Fibroblast of pulmonary artery (primary cell): ENCODE measurements around the gene COL9A1.
A peak's percentile ranks its signal among the peaks of the same experiment; 100 is the strongest.

Experiments
- DNase-seq: peaks from one replicate; pipeline ENCODE4 v3.0.0-alpha.2; 2010; ENCODE audit warnings: low read depth
- H3K4me3 ChIP-seq: replicated peaks from 2 replicates; pipeline ENCODE4 v1.5.1; 2011; ENCODE audit warnings: low read depth, mild to moderate bottlenecking, control low read depth, low read length, moderate library complexity
- TF ChIP-seq, protein P1 (sequence below): IDR thresholded peaks from 2 replicates; pipeline ENCODE4 v1.5.1; 2011; ENCODE audit warnings: mild to moderate bottlenecking, control low read depth, low read length, inconsistent platforms; ENCODE audit errors: missing control alignments

Gene COL9A1

GRCh38 chr6:70221025-70221714 is 81.7 kb downstream of the COL9A1 start:
- H3K4me3 ChIP-seq = no peak overlapping the region
- TF ChIP-seq, protein P1, sequence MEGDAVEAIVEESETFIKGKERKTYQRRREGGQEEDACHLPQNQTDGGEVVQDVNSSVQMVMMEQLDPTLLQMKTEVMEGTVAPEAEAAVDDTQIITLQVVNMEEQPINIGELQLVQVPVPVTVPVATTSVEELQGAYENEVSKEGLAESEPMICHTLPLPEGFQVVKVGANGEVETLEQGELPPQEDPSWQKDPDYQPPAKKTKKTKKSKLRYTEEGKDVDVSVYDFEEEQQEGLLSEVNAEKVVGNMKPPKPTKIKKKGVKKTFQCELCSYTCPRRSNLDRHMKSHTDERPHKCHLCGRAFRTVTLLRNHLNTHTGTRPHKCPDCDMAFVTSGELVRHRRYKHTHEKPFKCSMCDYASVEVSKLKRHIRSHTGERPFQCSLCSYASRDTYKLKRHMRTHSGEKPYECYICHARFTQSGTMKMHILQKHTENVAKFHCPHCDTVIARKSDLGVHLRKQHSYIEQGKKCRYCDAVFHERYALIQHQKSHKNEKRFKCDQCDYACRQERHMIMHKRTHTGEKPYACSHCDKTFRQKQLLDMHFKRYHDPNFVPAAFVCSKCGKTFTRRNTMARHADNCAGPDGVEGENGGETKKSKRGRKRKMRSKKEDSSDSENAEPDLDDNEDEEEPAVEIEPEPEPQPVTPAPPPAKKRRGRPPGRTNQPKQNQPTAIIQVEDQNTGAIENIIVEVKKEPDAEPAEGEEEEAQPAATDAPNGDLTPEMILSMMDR = peak; percentile 63
- peak; percentile 42 for DNase-seq

- no peak for DNase-seq
- TF ChIP-seq, protein P1 = no peak
- H3K4me3 ChIP-seq = no peak overlapping the region
Measured at GRCh38 chr6:70219943-70220613, 82.8 kb downstream of the COL9A1 start.

DNA sequence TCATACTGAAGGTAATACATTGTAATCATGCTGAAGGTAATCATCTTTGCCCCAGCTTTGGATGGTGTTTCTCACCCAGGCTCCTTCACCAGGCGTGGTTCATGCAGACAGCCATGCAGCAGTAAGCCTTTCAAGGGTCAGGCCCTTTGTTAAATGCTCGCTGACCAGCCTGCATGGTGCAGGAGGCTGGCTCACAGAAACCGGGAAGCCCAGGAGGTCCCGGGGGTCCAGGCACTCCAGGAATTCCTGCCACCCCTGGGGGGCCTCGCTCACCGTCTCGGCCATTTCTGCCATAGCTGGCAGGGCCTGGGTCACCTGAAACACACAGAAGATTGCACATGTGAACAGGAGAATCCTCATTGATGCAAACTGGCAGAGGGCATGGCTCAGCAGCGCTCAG is 86.1 kb downstream of the COL9A1 start:
- H3K4me3 ChIP-seq = no peak overlapping the region
- DNase-seq = no peak
- TF ChIP-seq, protein P1 = no peak

DNA sequence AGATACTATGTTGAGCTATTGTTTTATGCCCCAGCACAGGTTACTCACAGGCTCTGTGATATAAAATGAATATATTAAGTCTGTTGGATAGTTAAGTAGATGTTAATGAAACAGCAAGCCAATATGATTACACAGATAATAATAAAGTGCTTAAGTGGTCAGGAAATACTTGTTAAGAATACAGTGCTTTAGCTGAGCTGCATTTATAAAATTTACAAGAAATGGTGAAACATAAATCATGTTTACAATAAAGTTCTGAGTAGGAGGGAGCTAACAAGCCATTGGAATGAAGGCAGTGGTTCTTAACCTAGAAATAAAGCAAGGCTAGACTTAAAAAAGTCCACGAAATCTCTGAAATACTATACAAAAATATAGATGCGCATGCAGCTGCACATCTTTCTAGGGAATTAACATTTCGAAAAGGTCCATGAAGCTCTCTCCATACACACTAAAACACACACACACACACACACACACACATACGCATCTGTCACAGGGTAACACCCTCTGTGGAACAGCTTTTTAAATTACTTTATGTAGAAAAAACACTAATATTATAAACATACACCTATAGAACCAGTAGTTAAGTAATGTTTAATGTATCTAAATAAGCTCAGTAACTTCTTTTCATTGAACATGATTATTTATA is 87.3 kb downstream of the COL9A1 start:
- DNase-seq = no peak
- TF ChIP-seq, protein P1 = no peak
- no peak overlapping the region for H3K4me3 ChIP-seq

GRCh38 chr6:70210462-70210861 is 92.4 kb downstream of the COL9A1 start:
- TF ChIP-seq, protein P1 = peak; percentile 27
- DNase-seq = peak; percentile 1
- H3K4me3 ChIP-seq = no peak overlapping the region

DNA sequence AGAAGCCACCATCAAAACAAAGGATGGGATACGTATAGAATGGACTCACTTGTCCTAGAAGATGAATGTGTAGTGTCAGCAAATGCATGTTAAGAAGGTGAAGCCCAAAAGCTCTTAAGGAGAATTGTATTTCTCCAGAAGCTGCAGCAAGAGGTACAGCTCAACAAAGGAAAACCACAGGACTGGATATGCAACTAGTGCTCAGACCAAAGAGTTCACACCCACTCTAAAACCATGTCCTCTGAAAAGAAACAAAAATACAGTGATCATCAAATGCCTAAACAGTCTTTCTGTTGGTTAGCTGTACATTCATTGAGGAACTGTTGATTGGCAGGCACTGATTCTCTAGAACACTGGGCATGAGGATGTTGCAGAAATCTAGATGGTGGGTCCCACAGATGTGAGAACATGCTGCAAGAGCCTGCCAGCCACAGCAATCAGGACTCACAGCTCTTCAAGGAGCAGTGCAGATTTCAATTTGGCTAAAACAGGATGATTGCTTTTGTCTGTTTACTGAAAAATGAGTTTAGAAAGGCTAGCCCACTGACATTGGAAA is 94.6 kb downstream of the COL9A1 start:
- no peak overlapping the region for H3K4me3 ChIP-seq
- DNase-seq = no peak
- TF ChIP-seq, protein P1 = no peak
